K562 (cell line): Measurements from ENCODE around the gene EIF3I. TPM values are rescaled to one million over a fixed set of nuclear protein-coding genes. Genes with fewer than 3 reads are reported as not detected.

Source experiments
- BCLAF1 ChIP-seq, 2 experiments: fragments of 450-650 bp in 1 of 2; IDR thresholded peaks; 2 replicates each; pipeline ENCODE4 v1.6.1; 2011 to 2017; ENCODE audit warnings: low read depth in 2 of 2, antibody characterized with exemption in 1 of 2, borderline replicate concordance in 1 of 2, low read length in 1 of 2, mild to moderate bottlenecking in 1 of 2, mixed read lengths in 1 of 2; ENCODE audit not compliant: control insufficient read depth in 1 of 2
- BRF2 ChIP-seq: IDR thresholded peaks from 3 replicates; pipeline ENCODE4 v1.6.1; 2011; ENCODE audit warnings: borderline replicate concordance, mild to moderate bottlenecking; ENCODE audit not compliant: insufficient read length, insufficient read depth
- E4F1 ChIP-seq: fragments of 250-450 bp; sonication (Bioruptor Pico); IDR thresholded peaks from 2 replicates; pipeline ENCODE4 v1.5.0; 2021; ENCODE audit warnings: mild to moderate bottlenecking, borderline replicate concordance
- ETS2 ChIP-seq: IDR thresholded peaks from 2 replicates; pipeline ENCODE4 v1.6.1; 2016; ENCODE audit warnings: borderline replicate concordance, missing genetic modification characterization, mild to moderate bottlenecking, moderate library complexity, missing compliant biosample characterization; ENCODE audit not compliant: poor library complexity, severe bottlenecking
- MTF1 ChIP-seq: fragments of 250-450 bp; sonication (Bioruptor Pico); IDR thresholded peaks from 2 replicates; pipeline ENCODE4 v1.9.0; 2021; ENCODE audit warnings: moderate library complexity, mild to moderate bottlenecking, inconsistent platforms, borderline replicate concordance
- STAT6 ChIP-seq: sonication (generic); formaldehyde crosslinking; IDR thresholded peaks from 2 replicates; pipeline ENCODE4 v1.8.1; 2023; ENCODE audit warnings: mild to moderate bottlenecking, missing genetic modification reagents
- ZFP30 ChIP-seq: fragments of 250-450 bp; sonication (Bioruptor Pico); IDR thresholded peaks from 2 replicates; pipeline ENCODE4 v1.8.0; 2022; ENCODE audit warnings: moderate library complexity, mild to moderate bottlenecking, inconsistent platforms, borderline replicate concordance
- ZMIZ1 ChIP-seq, 2 experiments: fragments of 150-350 bp in 1 of 2; IDR thresholded peaks; 2 replicates each; pipeline ENCODE4 v1.6.1; 2012 to 2016; ENCODE audit warnings: low read depth in 2 of 2, low read length in 2 of 2, mild to moderate bottlenecking in 1 of 2, moderate library complexity in 1 of 2
- ZNF224 ChIP-seq: sonication (generic); formaldehyde crosslinking; IDR thresholded peaks from 2 replicates; pipeline ENCODE4 v1.8.0; 2022; ENCODE audit warnings: mild to moderate bottlenecking, missing genetic modification reagents
- ZNF79 ChIP-seq: fragments of 250-450 bp; sonication (Bioruptor Pico); IDR thresholded peaks from 2 replicates; pipeline ENCODE4 v1.4.0; 2020; ENCODE audit warnings: low read depth, mild to moderate bottlenecking, moderate library complexity
- polyA plus RNA-seq, 8 experiments: library from polyadenylated mRNA; depleted of rRNA in 4 of 8; stranded (reverse) in 5 of 8; unstranded in 3 of 8; fragments of >200 nt; fragmentation: Nextera tagmentation in 2 of 8; fragmentation: Illumina TruSeq in 1 of 8; extraction: Ambion mirVana in 2 of 8; extraction: Trizol in 1 of 8; gene quantifications; 2 replicates each; pipeline versions ENCODE4 v1.2.1 to v1.2.3, GENCODE V29; 2011 to 2014; ENCODE audit warnings: inconsistent platforms in 1 of 8, missing spikeins in 1 of 8
- total RNA-seq, 7 experiments: library from RNA; depleted of rRNA in 6 of 7; stranded (reverse); fragments of >200 nt in 6 of 7; fragmentation: Illumina TruSeq in 2 of 7; extraction: Trizol in 2 of 7; gene quantifications; 2 replicates each; pipeline versions ENCODE4 v1.2.1 to v1.2.3, GENCODE V29; 2011 to 2021; ENCODE audit warnings: low replicate concordance in 1 of 7

The EIF3I gene
- total and polyA plus RNA-seq, 9 of the 15 experiments (the other 6 are each of a cell fraction or from before 2014, with no cell fraction given), result 414 to 1,526 (median 635) TPM

- no peak for TF ChIP-seq ZFP30 (CRISPR knock-in tag)
- TF ChIP-seq ZNF224 (CRISPR knock-in tag), result no peak
- 0 out of 4 replicates have a peak, but pooled peaks of 1 of the 2 experiments have one; percentile 41 for TF ChIP-seq BCLAF1 (IDR thresholded peaks at IDR 0.05; ENCODE audit: borderline replicate concordance in 1 of 2, control insufficient read depth in 1 of 2, low read depth in 2 of 2, low read length in 1 of 2)
- TF ChIP-seq MTF1 (CRISPR knock-in tag), result no peak
- TF ChIP-seq ZNF79 (CRISPR knock-in tag), result no peak
- no peak for TF ChIP-seq STAT6 (CRISPR knock-in tag)
- peak in 1 of 2 experiments; percentile 44; a peak in 1 of 4 replicates for TF ChIP-seq ZMIZ1 (IDR thresholded peaks at IDR 0.05; ENCODE audit: low read depth in 2 of 2, low read length in 2 of 2)
- TF ChIP-seq E4F1 (CRISPR knock-in tag), result no peak
- no peak for TF ChIP-seq BRF2
- TF ChIP-seq ETS2 (tag), result no peak
These were observed 26.0 kb downstream of the EIF3I start (continued) for GRCh38 chr1:32247983-32248889.
